Measurements from ENCODE around the gene IGFL1. TPM values are rescaled to one million over a fixed set of nuclear protein-coding genes. Genes with fewer than 3 reads are reported as not detected.

IGFL1 gene
- total RNA-seq, 4 donors from 2014 or later, result not detected

GRCh38 chr19:46197314-46198070, 32.0 kb upstream of the IGFL1 start:
- Histone ChIP-seq H3K9me3 (no peaks in the 10 kb centered on the region), H3K27me3 (no peaks in the 10 kb centered on the region), H3K4me3 (no peak overlapping the region), H3K4me1 (peaks cover 0 to 7% (median 0%) of the 10 kb centered on the region in 4 donors), H3K27ac (no peak overlapping the region), H3K36me3 (no peaks in the 10 kb centered on the region)
- TF ChIP-seq CTCF (IDR thresholded peaks at IDR 0.05), result no peak
- DNase-seq (ENCODE audit: low spot score in 2 of 2), result no peak
- WGBS, 2 donors, result 62 to 81% methylated on average over 4 of the region's 4 CpGs

GRCh38 chr19:46198756-46199155, 30.8 kb upstream of the IGFL1 start:
- TF ChIP-seq CTCF (IDR thresholded peaks at IDR 0.05), result no peak
- no peak for TF ChIP-seq EP300 (IDR thresholded peaks at IDR 0.05)
- no peak for TF ChIP-seq POLR2A (IDR thresholded peaks at IDR 0.05)
- no peak for DNase-seq (ENCODE audit: low spot score in 2 of 2)
- Histone ChIP-seq H3K4me3 (no peak overlapping the region), H3K4me1 (no peaks in the 10 kb centered on the region), H3K27ac (peak overlapping the region in 1 of 4 donors; percentile 39), H3K36me3 (no peaks in the 10 kb centered on the region), H3K9me3 (no peaks in the 10 kb centered on the region), H3K27me3 (no peaks in the 10 kb centered on the region)
- WGBS, 2 donors, result 43 to 55% methylated on average over 3 of the region's 3 CpGs

GRCh38 chr19:46201454-46202310, 27.9 kb upstream of the IGFL1 start:
- no peaks in the 10 kb centered on the region for H3K4me1 ChIP-seq
- WGBS, 2 donors, result 66 to 68% methylated on average over 16 of the region's 16 CpGs
- TF ChIP-seq POLR2A (IDR thresholded peaks at IDR 0.05) (no peak), CTCF (IDR thresholded peaks at IDR 0.05) (no peak)
- H3K27me3 ChIP-seq, result no peaks in the 10 kb centered on the region
- H3K9me3 ChIP-seq, result no peaks in the 10 kb centered on the region
- no peak overlapping the region for H3K27ac ChIP-seq
- H3K36me3 ChIP-seq, result no peaks in the 10 kb centered on the region
- H3K4me3 ChIP-seq, result no peak overlapping the region
- DNase-seq (ENCODE audit: low spot score in 2 of 2), result no peak

GRCh38 chr19:46202426-46202825, 27.1 kb upstream of the IGFL1 start:
- WGBS, 2 donors, result 58 to 65% methylated on average over 4 of the region's 4 CpGs
- Histone ChIP-seq H3K36me3 (no peaks in the 10 kb centered on the region), H3K4me3 (no peak overlapping the region), H3K27ac (no peak overlapping the region), H3K9me3 (no peaks in the 10 kb centered on the region), H3K27me3 (no peaks in the 10 kb centered on the region), H3K4me1 (no peaks in the 10 kb centered on the region)
- TF ChIP-seq POLR2A (IDR thresholded peaks at IDR 0.05), result no peak
- no peak for TF ChIP-seq CTCF (IDR thresholded peaks at IDR 0.05)
- no peak for TF ChIP-seq EP300 (IDR thresholded peaks at IDR 0.05)
- no peak for DNase-seq (ENCODE audit: low spot score in 2 of 2)
